MM.1S (cell line): ENCODE measurements around the gene PCDH8.

Experiments used
- DNase-seq: peaks from one replicate; pipeline ENCODE4 v3.0.0-alpha.2; 2015
- H2AFZ ChIP-seq: fragments of 300-600 bp; sonication (generic); 2 replicates; pipeline ENCODE4 v1.6.0; 2016; ENCODE audit warnings: antibody characterized with exemption, low read length
- H3F3A ChIP-seq: fragments of 300-600 bp; sonication (generic); 2 replicates; pipeline ENCODE4 v1.6.1; 2016; ENCODE audit warnings: mild to moderate bottlenecking, antibody characterized with exemption, low read length, moderate library complexity, mixed read lengths; ENCODE audit not compliant: insufficient read depth
- H3K27ac ChIP-seq: fragments of 300-600 bp; sonication (generic); 2 replicates; pipeline ENCODE4 v1.5.1; 2016; ENCODE audit warnings: mild to moderate bottlenecking, low read length
- H3K27me3 ChIP-seq: fragments of 300-600 bp; sonication (generic); replicated peaks from 2 replicates; pipeline ENCODE4 v1.6.0; 2016; ENCODE audit warnings: low read length; ENCODE audit not compliant: insufficient read depth
- H3K36me3 ChIP-seq: fragments of 300-600 bp; sonication (generic); replicated peaks from 2 replicates; pipeline ENCODE4 v1.6.1; 2016; ENCODE audit warnings: mild to moderate bottlenecking, low read length, mixed read lengths; ENCODE audit not compliant: insufficient read depth
- H3K4me1 ChIP-seq: fragments of 300-600 bp; sonication (generic); 2 replicates; pipeline ENCODE4 v1.6.1; 2016; ENCODE audit warnings: low read length, mixed read lengths
- H3K4me2 ChIP-seq: fragments of 300-600 bp; sonication (generic); 2 replicates; pipeline ENCODE4 v1.6.0; 2016; ENCODE audit warnings: low read depth, low read length
- H3K4me3 ChIP-seq: fragments of 300-600 bp; sonication (generic); 2 replicates; pipeline ENCODE4 v1.5.1; 2016; ENCODE audit warnings: low read length, mixed read lengths
- H3K79me2 ChIP-seq: fragments of 300-600 bp; sonication (generic); 2 replicates; pipeline ENCODE4 v1.6.1; 2016; ENCODE audit warnings: mixed run types, low read length, mixed read lengths
- H3K9ac ChIP-seq: fragments of 300-600 bp; sonication (generic); 2 replicates; pipeline ENCODE4 v1.6.1; 2016; ENCODE audit warnings: low read length, mixed read lengths
- H3K9me2 ChIP-seq: fragments of 300-600 bp; sonication (generic); replicated peaks from 2 replicates; pipeline ENCODE4 v1.6.1; 2016; ENCODE audit warnings: mild to moderate bottlenecking, low read length, mixed read lengths; ENCODE audit not compliant: insufficient read depth
- H3K9me3 ChIP-seq: fragments of 300-600 bp; sonication (generic); replicated peaks from 2 replicates; pipeline ENCODE4 v1.6.1; 2016; ENCODE audit warnings: mild to moderate bottlenecking, low read length, mixed read lengths; ENCODE audit not compliant: insufficient read depth
- H4K20me1 ChIP-seq: fragments of 300-600 bp; sonication (generic); 2 replicates; pipeline ENCODE4 v1.6.1; 2016; ENCODE audit warnings: mild to moderate bottlenecking, low read length, moderate library complexity, mixed read lengths; ENCODE audit not compliant: insufficient read depth
- EZH2 ChIP-seq: fragments of 300-600 bp; sonication (generic); optimal IDR thresholded peaks from 2 replicates; pipeline ENCODE3; 2017; ENCODE audit warnings: low read depth, mild to moderate bottlenecking, antibody characterized with exemption, low read length, mixed read lengths
- EZH2phosphoT487 ChIP-seq: fragments of 300-600 bp; sonication (generic); IDR thresholded peaks from 2 replicates; pipeline ENCODE4 v1.6.1; 2018; ENCODE audit warnings: antibody characterized with exemption, low read length
- TF ChIP-seq, protein P1 (sequence below): fragments of 300-600 bp; sonication (generic); IDR thresholded peaks from 2 replicates; pipeline ENCODE4 v1.5.1; 2016; ENCODE audit warnings: antibody characterized with exemption, low read length, mixed read lengths

The PCDH8 gene, protein sequence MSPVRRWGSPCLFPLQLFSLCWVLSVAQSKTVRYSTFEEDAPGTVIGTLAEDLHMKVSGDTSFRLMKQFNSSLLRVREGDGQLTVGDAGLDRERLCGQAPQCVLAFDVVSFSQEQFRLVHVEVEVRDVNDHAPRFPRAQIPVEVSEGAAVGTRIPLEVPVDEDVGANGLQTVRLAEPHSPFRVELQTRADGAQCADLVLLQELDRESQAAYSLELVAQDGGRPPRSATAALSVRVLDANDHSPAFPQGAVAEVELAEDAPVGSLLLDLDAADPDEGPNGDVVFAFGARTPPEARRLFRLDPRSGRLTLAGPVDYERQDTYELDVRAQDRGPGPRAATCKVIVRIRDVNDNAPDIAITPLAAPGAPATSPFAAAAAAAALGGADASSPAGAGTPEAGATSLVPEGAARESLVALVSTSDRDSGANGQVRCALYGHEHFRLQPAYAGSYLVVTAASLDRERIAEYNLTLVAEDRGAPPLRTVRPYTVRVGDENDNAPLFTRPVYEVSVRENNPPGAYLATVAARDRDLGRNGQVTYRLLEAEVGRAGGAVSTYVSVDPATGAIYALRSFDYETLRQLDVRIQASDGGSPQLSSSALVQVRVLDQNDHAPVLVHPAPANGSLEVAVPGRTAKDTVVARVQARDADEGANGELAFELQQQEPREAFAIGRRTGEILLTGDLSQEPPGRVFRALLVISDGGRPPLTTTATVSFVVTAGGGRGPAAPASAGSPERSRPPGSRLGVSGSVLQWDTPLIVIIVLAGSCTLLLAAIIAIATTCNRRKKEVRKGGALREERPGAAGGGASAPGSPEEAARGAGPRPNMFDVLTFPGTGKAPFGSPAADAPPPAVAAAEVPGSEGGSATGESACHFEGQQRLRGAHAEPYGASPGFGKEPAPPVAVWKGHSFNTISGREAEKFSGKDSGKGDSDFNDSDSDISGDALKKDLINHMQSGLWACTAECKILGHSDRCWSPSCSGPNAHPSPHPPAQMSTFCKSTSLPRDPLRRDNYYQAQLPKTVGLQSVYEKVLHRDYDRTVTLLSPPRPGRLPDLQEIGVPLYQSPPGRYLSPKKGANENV

GRCh38 chr13:52848455-52849195 is at the start of gene PCDH8:
TSS of gene PCDH8 (minus strand) at chr13:52848640. CDS start at chr13:52848436, 204 bp downstream.
- H2AFZ ChIP-seq, result no peak within 1 kb of the TSS
- H3K79me2 ChIP-seq, result no peaks in the 10 kb centered on the region
- no peak within 1 kb of the TSS for H3K4me3 ChIP-seq
- H3K36me3 ChIP-seq, result no peaks in the 10 kb centered on the region
- H3K9me2 ChIP-seq, result no peaks in the 10 kb centered on the region
- DNase-seq, result no peak
- H3K4me2 ChIP-seq, result no peak within 1 kb of the TSS
- H4K20me1 ChIP-seq, result no peaks in the 10 kb centered on the region
- H3F3A ChIP-seq, result peaks cover 13% of the 10 kb centered on the region
- H3K27ac ChIP-seq, result no peak within 1 kb of the TSS
- H3K27me3 ChIP-seq, result no peaks in the 10 kb centered on the region
- H3K4me1 ChIP-seq, result peaks cover 8% of the 10 kb centered on the region
- TF ChIP-seq EZH2phosphoT487 (no peak), EZH2 (no peak)
- TF ChIP-seq, protein P1, sequence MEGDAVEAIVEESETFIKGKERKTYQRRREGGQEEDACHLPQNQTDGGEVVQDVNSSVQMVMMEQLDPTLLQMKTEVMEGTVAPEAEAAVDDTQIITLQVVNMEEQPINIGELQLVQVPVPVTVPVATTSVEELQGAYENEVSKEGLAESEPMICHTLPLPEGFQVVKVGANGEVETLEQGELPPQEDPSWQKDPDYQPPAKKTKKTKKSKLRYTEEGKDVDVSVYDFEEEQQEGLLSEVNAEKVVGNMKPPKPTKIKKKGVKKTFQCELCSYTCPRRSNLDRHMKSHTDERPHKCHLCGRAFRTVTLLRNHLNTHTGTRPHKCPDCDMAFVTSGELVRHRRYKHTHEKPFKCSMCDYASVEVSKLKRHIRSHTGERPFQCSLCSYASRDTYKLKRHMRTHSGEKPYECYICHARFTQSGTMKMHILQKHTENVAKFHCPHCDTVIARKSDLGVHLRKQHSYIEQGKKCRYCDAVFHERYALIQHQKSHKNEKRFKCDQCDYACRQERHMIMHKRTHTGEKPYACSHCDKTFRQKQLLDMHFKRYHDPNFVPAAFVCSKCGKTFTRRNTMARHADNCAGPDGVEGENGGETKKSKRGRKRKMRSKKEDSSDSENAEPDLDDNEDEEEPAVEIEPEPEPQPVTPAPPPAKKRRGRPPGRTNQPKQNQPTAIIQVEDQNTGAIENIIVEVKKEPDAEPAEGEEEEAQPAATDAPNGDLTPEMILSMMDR, result no peak
- H3K9ac ChIP-seq, result no peak within 1 kb of the TSS
- no peaks in the 10 kb centered on the region for H3K9me3 ChIP-seq

- no peak for DNase-seq
- Histone ChIP-seq H3K9ac (no peak overlapping the region), H2AFZ (no peak overlapping the region), H3K4me2 (no peak overlapping the region), H3K4me1 (no peaks in the 10 kb centered on the region), H4K20me1 (no peaks in the 10 kb centered on the region), H3K9me3 (no peaks in the 10 kb centered on the region), H3K27ac (no peak overlapping the region), H3K27me3 (no peaks in the 10 kb centered on the region), H3K36me3 (no peaks in the 10 kb centered on the region), H3F3A (no peaks in the 10 kb centered on the region), H3K9me2 (no peaks in the 10 kb centered on the region), H3K79me2 (no peaks in the 10 kb centered on the region), H3K4me3 (no peak overlapping the region)
- TF ChIP-seq, protein P1, result peak; percentile 36
- no peak for TF ChIP-seq EZH2
These were observed 48.6 kb upstream of the PCDH8 start for GRCh38 chr13:52896827-52897659.

GRCh38 chr13:52894413-52894812 is 46.0 kb upstream of the PCDH8 start:
- H3K36me3 ChIP-seq, result no peaks in the 10 kb centered on the region
- H3K4me3 ChIP-seq, result no peak overlapping the region
- no peaks in the 10 kb centered on the region for H3K9me2 ChIP-seq
- H3K4me2 ChIP-seq, result no peak overlapping the region
- H4K20me1 ChIP-seq, result no peaks in the 10 kb centered on the region
- TF ChIP-seq EZH2phosphoT487, result no peak
- TF ChIP-seq, protein P1, result no peak
- no peak for TF ChIP-seq EZH2
- H3F3A ChIP-seq, result no peaks in the 10 kb centered on the region
- DNase-seq, result no peak
- H3K79me2 ChIP-seq, result no peaks in the 10 kb centered on the region
- no peak overlapping the region for H2AFZ ChIP-seq
- no peak overlapping the region for H3K27ac ChIP-seq
- H3K27me3 ChIP-seq, result no peaks in the 10 kb centered on the region
- H3K9me3 ChIP-seq, result no peaks in the 10 kb centered on the region
- no peaks in the 10 kb centered on the region for H3K4me1 ChIP-seq
- H3K9ac ChIP-seq, result no peak overlapping the region
